Liver (tissue), 9 donors: ENCODE data around the gene CCBE1. TPM values are rescaled to one million over a fixed set of nuclear protein-coding genes. Genes with fewer than 3 reads are reported as not detected.

Source experiments
- DNase-seq: peaks from one replicate; pipeline ENCODE4 v3.0.0-alpha.2; 2017; ENCODE audit warnings: low spot score
- H3K27ac ChIP-seq, 2 donors: one replicate each; pipeline ENCODE4 v1.7.0; 2013; ENCODE audit warnings: inconsistent platforms in 2 of 2, low read length in 2 of 2, control low read depth in 1 of 2, low read depth in 1 of 2, mild to moderate bottlenecking in 1 of 2
- H3K27me3 ChIP-seq, 4 donors: one replicate each; pipeline versions ENCODE4 v1.6.1 to v1.7.0; 2013; ENCODE audit warnings: low read length in 3 of 4, inconsistent platforms in 1 of 4, mild to moderate bottlenecking in 1 of 4, moderate library complexity in 1 of 4; ENCODE audit not compliant: control insufficient read depth in 4 of 4, insufficient read depth in 4 of 4
- H3K36me3 ChIP-seq, 4 donors: one replicate each; pipeline versions ENCODE4 v1.6.1 to v1.7.0; 2013; ENCODE audit warnings: low read length in 3 of 4, mild to moderate bottlenecking in 3 of 4, low read depth in 1 of 4, moderate library complexity in 1 of 4; ENCODE audit not compliant: control insufficient read depth in 4 of 4, insufficient read depth in 3 of 4
- H3K4me1 ChIP-seq, 4 donors: one replicate each; pipeline versions ENCODE4 v1.6.1 to v1.7.0; 2013; ENCODE audit warnings: low read length in 3 of 4, mild to moderate bottlenecking in 3 of 4, moderate library complexity in 1 of 4; ENCODE audit not compliant: control insufficient read depth in 4 of 4, insufficient read depth in 4 of 4
- H3K4me3 ChIP-seq, 3 donors: one replicate each; pipeline versions ENCODE4 v1.6.1 to v1.7.0; 2013; ENCODE audit warnings: low read length in 3 of 3, control low read depth in 1 of 3, low read depth in 1 of 3, mild to moderate bottlenecking in 1 of 3
- H3K9ac ChIP-seq, 2 donors: one replicate each; pipeline ENCODE4 v1.7.0; 2013; ENCODE audit warnings: low read length in 2 of 2, mild to moderate bottlenecking in 2 of 2, moderate library complexity in 2 of 2, control low read depth in 1 of 2, low read depth in 1 of 2
- H3K9me3 ChIP-seq, 4 donors: one replicate each; pipeline versions ENCODE4 v1.6.1 to v1.7.0; 2013; ENCODE audit warnings: low read length in 3 of 4; ENCODE audit not compliant: control insufficient read depth in 4 of 4
- EGR1 ChIP-seq, 2 donors: IDR thresholded peaks; 2 replicates each; pipeline ENCODE4 v1.6.1; 2016 to 2018; ENCODE audit warnings: antibody characterized with exemption in 2 of 2, low read depth in 2 of 2
- FOXA1 ChIP-seq: IDR thresholded peaks from 2 replicates; pipeline ENCODE4 v1.6.1; 2016; ENCODE audit warnings: antibody characterized with exemption
- FOXA2 ChIP-seq: IDR thresholded peaks from 2 replicates; pipeline ENCODE4 v1.6.1; 2016; ENCODE audit warnings: antibody characterized with exemption
- GABPA ChIP-seq, 2 donors: IDR thresholded peaks in 1 of 2; conservative IDR thresholded peaks in 1 of 2; 2 replicates each; pipeline ENCODE4 v1.6.1; 2016; ENCODE audit warnings: antibody characterized with exemption in 2 of 2, mild to moderate bottlenecking in 1 of 2, moderate library complexity in 1 of 2
- HNF4A ChIP-seq, 2 donors: conservative IDR thresholded peaks; 2 replicates each; pipeline ENCODE4 v1.6.1; 2016; ENCODE audit warnings: antibody characterized with exemption in 2 of 2, mild to moderate bottlenecking in 2 of 2
- HNF4G ChIP-seq: IDR thresholded peaks from 2 replicates; pipeline ENCODE4 v1.6.1; 2016; ENCODE audit warnings: antibody characterized with exemption
- JUND ChIP-seq, 2 donors: IDR thresholded peaks; 2 replicates each; pipeline ENCODE4 v1.6.1; 2016; ENCODE audit warnings: antibody characterized with exemption in 2 of 2
- NR2F2 ChIP-seq: IDR thresholded peaks from 2 replicates; pipeline ENCODE4 v1.6.1; 2016; ENCODE audit warnings: antibody characterized with exemption
- RAD21 ChIP-seq, 2 donors: IDR thresholded peaks; 2 replicates each; pipeline ENCODE4 v1.6.1; 2016; ENCODE audit warnings: antibody characterized with exemption in 2 of 2, mild to moderate bottlenecking in 2 of 2
- RXRA ChIP-seq, 2 donors: IDR thresholded peaks; 2 replicates each; pipeline ENCODE4 v1.6.1; 2017 to 2018; ENCODE audit warnings: antibody characterized with exemption in 2 of 2, mild to moderate bottlenecking in 1 of 2
- SP1 ChIP-seq: IDR thresholded peaks from 2 replicates; pipeline ENCODE4 v1.6.1; 2018; ENCODE audit warnings: antibody characterized with exemption, mild to moderate bottlenecking
- TAF1 ChIP-seq: conservative IDR thresholded peaks from 2 replicates; pipeline ENCODE4 v1.6.1; 2016; ENCODE audit warnings: antibody characterized with exemption, mild to moderate bottlenecking
- YY1 ChIP-seq: IDR thresholded peaks from 2 replicates; pipeline ENCODE4 v1.6.1; 2016; ENCODE audit warnings: antibody characterized with exemption, mild to moderate bottlenecking
- WGBS: extraction: QIAGEN DNeasy Blood & Tissue Kit; methylation state at CpG from one replicate; pipeline ENCODE4 v1.1.7; 2013; 5-methylcytosine and 5-hydroxymethylcytosine counted together
- polyA plus RNA-seq, 2 donors: library from polyadenylated mRNA; stranded (reverse) in 1 of 2; unstranded in 1 of 2; fragments of 200-250 nt in 1 of 2; fragments of >200 nt in 1 of 2; fragmentation: Nextera tagmentation in 1 of 2; extraction: Ambion mirVana in 1 of 2; gene quantifications; one replicate each; pipeline versions ENCODE4 v1.2.1 to v1.2.3, GENCODE V29; 2013 to 2015
- total RNA-seq, 2 donors: library from RNA; depleted of rRNA; stranded (reverse); fragments of >200 nt; gene quantifications; one replicate each; pipeline ENCODE4 v1.2.3, GENCODE V29; 2014
- TF ChIP-seq, protein P1 (sequence below): IDR thresholded peaks from 2 replicates; pipeline ENCODE4 v1.6.1; 2016; ENCODE audit warnings: antibody characterized with exemption
- TF ChIP-seq, protein P2 (sequence below): IDR thresholded peaks from 2 replicates; pipeline ENCODE4 v1.6.1; 2016; ENCODE audit warnings: antibody characterized with exemption
- TF ChIP-seq, protein P3 (sequence below): fragments of 150-350 bp; IDR thresholded peaks from 2 replicates; pipeline ENCODE4 v1.5.1; 2017; ENCODE audit warnings: improper control_type of control experiment, low read depth, low read length; ENCODE audit not compliant: missing input control
- TF ChIP-seq, protein P4 (sequence below): IDR thresholded peaks from 2 replicates; pipeline ENCODE4 v1.6.1; 2016; ENCODE audit warnings: antibody characterized with exemption, mild to moderate bottlenecking
- TF ChIP-seq, protein P5 (sequence below): IDR thresholded peaks from 2 replicates; pipeline ENCODE4 v1.6.1; 2016; ENCODE audit warnings: antibody characterized with exemption
- donor health status: healthy.
- donor health status: healthy.
- donor health status: healthy.
- donor health status: healthy.
- donor health status: healthy.

CCBE1 gene
- total and polyA plus RNA-seq, 4 donors: 1.8 to 2.6 (median 2.2) TPM

GRCh38 chr18:59694824-59695223 is 2.4 kb downstream of the CCBE1 start:
- WGBS: 46% methylated on average over 4 of the region's 4 CpGs
- H3K4me3 ChIP-seq: no peak overlapping the region
- peaks cover 2 to 21% (median 11%) of the 10 kb centered on the region in 4 donors for H3K4me1 ChIP-seq
- TF ChIP-seq SP1 (no peak), JUND (IDR thresholded peaks at IDR 0.05) (no peak), FOXA1 (no peak), YY1 (no peak), TAF1 (no peak), FOXA2 (no peak), HNF4G (no peak), RAD21 (IDR thresholded peaks at IDR 0.05) (no peak), GABPA (IDR thresholded peaks at IDR 0.05 in 1 of 2, conservative IDR thresholded peaks at IDR 0.05 in 1 of 2) (no peak), EGR1 (IDR thresholded peaks at IDR 0.05; ENCODE audit: low read depth in 2 of 2) (no peak), RXRA (IDR thresholded peaks at IDR 0.05) (no peak), HNF4A (conservative IDR thresholded peaks at IDR 0.05) (no peak), NR2F2 (no peak)
- TF ChIP-seq, protein P1, sequence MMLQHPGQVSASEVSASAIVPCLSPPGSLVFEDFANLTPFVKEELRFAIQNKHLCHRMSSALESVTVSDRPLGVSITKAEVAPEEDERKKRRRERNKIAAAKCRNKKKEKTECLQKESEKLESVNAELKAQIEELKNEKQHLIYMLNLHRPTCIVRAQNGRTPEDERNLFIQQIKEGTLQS: no peak
- TF ChIP-seq, protein P2, sequence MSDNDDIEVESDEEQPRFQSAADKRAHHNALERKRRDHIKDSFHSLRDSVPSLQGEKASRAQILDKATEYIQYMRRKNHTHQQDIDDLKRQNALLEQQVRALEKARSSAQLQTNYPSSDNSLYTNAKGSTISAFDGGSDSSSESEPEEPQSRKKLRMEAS: no peak
- TF ChIP-seq, protein P3, sequence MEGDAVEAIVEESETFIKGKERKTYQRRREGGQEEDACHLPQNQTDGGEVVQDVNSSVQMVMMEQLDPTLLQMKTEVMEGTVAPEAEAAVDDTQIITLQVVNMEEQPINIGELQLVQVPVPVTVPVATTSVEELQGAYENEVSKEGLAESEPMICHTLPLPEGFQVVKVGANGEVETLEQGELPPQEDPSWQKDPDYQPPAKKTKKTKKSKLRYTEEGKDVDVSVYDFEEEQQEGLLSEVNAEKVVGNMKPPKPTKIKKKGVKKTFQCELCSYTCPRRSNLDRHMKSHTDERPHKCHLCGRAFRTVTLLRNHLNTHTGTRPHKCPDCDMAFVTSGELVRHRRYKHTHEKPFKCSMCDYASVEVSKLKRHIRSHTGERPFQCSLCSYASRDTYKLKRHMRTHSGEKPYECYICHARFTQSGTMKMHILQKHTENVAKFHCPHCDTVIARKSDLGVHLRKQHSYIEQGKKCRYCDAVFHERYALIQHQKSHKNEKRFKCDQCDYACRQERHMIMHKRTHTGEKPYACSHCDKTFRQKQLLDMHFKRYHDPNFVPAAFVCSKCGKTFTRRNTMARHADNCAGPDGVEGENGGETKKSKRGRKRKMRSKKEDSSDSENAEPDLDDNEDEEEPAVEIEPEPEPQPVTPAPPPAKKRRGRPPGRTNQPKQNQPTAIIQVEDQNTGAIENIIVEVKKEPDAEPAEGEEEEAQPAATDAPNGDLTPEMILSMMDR: no peak
- TF ChIP-seq, protein P4, sequence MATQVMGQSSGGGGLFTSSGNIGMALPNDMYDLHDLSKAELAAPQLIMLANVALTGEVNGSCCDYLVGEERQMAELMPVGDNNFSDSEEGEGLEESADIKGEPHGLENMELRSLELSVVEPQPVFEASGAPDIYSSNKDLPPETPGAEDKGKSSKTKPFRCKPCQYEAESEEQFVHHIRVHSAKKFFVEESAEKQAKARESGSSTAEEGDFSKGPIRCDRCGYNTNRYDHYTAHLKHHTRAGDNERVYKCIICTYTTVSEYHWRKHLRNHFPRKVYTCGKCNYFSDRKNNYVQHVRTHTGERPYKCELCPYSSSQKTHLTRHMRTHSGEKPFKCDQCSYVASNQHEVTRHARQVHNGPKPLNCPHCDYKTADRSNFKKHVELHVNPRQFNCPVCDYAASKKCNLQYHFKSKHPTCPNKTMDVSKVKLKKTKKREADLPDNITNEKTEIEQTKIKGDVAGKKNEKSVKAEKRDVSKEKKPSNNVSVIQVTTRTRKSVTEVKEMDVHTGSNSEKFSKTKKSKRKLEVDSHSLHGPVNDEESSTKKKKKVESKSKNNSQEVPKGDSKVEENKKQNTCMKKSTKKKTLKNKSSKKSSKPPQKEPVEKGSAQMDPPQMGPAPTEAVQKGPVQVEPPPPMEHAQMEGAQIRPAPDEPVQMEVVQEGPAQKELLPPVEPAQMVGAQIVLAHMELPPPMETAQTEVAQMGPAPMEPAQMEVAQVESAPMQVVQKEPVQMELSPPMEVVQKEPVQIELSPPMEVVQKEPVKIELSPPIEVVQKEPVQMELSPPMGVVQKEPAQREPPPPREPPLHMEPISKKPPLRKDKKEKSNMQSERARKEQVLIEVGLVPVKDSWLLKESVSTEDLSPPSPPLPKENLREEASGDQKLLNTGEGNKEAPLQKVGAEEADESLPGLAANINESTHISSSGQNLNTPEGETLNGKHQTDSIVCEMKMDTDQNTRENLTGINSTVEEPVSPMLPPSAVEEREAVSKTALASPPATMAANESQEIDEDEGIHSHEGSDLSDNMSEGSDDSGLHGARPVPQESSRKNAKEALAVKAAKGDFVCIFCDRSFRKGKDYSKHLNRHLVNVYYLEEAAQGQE: no peak
- TF ChIP-seq, protein P5, sequence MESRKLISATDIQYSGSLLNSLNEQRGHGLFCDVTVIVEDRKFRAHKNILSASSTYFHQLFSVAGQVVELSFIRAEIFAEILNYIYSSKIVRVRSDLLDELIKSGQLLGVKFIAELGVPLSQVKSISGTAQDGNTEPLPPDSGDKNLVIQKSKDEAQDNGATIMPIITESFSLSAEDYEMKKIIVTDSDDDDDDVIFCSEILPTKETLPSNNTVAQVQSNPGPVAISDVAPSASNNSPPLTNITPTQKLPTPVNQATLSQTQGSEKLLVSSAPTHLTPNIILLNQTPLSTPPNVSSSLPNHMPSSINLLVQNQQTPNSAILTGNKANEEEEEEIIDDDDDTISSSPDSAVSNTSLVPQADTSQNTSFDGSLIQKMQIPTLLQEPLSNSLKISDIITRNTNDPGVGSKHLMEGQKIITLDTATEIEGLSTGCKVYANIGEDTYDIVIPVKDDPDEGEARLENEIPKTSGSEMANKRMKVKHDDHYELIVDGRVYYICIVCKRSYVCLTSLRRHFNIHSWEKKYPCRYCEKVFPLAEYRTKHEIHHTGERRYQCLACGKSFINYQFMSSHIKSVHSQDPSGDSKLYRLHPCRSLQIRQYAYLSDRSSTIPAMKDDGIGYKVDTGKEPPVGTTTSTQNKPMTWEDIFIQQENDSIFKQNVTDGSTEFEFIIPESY: no peak
- DNase-seq: no peak
- H3K27ac ChIP-seq: no peak overlapping the region
- H3K27me3 ChIP-seq: peaks cover 0 to 6% (median 0%) of the 10 kb centered on the region in 4 donors
- no peaks in the 10 kb centered on the region for H3K9me3 ChIP-seq
- no peaks in the 10 kb centered on the region for H3K36me3 ChIP-seq
- no peak overlapping the region for H3K9ac ChIP-seq
